22Rv1 (cell line): ENCODE data around the gene ERVMER34-1.

Experiments
- H3K27ac ChIP-seq: fragments of 450-650 bp; 2 replicates; pipeline ENCODE4 v1.5.1; 2017
- CTCF ChIP-seq: fragments of 450-650 bp; IDR thresholded peaks from 2 replicates; pipeline ENCODE4 v1.5.1; 2017; ENCODE audit warnings: mild to moderate bottlenecking
- ZFX ChIP-seq: fragments of 450-650 bp; IDR thresholded peaks from 2 replicates; pipeline ENCODE4 v1.6.1; 2017; ENCODE audit warnings: antibody characterized with exemption, borderline replicate concordance

Gene ERVMER34-1

DNA sequence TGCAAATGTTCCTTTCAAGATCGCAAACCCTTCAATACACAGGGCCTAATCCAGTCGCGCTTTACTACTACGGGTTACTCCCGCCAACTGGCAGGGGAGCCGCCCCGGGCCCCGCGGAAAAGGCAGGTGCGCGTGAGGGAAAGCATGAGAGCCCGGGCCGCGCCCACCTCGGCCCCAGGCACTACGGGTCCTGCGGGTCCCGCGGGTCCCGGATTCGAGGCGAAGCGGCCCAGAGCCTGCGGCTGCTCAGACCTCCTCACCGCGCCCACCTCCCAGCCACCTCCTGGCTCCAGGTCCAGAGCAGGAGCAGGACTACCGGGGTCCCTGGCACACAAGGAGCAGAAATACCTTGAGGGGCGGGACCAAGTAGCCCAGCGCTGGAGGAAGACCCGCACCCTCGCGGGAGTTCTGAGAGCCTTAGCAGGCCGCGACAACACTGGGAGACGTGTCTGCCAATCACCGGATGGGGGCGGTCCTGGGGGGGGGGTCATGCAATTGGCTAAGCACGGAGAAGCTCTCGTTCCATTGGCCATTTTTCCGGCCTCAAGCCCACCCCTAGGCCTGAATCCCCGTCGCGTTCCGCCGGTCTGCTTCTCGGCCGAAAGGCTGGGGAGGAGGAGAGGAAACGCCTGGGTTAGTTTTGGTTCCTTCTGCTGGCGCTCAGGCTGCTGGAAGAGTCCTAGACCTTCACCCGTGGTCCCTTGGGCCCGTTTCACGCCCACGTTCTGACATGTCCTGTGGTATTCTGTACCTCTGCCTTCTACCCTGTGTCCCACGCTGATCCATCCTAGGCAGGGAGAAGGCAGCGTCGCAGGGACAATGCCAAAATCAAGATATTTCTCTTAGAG, 29.0 kb downstream of the ERVMER34-1 start:
- TF ChIP-seq ZFX (no peak), CTCF (no peak)
- peak overlapping the region; percentile 63 for H3K27ac ChIP-seq

DNA sequence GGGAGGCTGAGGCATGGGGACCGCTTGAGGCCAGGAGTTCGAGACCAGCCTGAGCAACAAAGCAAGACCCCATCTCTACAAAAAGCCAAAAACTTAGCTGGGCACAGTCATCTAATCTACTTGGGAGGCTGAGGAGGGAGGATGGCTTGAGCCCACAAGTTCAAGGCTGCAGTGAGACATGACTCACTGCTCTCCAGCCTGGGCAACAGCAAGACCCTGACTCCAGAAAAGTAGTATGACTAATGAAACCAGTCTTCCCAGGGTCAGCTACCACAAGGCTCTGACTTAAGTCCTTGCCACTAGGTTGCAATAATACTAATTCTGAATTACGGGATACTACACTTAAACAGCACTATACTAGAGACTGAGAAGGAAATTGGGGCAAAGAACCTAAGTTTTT, 33.1 kb downstream of the ERVMER34-1 start:
- no peak for TF ChIP-seq CTCF
- no peak for TF ChIP-seq ZFX
- H3K27ac ChIP-seq, result peak overlapping the region; percentile 89

DNA sequence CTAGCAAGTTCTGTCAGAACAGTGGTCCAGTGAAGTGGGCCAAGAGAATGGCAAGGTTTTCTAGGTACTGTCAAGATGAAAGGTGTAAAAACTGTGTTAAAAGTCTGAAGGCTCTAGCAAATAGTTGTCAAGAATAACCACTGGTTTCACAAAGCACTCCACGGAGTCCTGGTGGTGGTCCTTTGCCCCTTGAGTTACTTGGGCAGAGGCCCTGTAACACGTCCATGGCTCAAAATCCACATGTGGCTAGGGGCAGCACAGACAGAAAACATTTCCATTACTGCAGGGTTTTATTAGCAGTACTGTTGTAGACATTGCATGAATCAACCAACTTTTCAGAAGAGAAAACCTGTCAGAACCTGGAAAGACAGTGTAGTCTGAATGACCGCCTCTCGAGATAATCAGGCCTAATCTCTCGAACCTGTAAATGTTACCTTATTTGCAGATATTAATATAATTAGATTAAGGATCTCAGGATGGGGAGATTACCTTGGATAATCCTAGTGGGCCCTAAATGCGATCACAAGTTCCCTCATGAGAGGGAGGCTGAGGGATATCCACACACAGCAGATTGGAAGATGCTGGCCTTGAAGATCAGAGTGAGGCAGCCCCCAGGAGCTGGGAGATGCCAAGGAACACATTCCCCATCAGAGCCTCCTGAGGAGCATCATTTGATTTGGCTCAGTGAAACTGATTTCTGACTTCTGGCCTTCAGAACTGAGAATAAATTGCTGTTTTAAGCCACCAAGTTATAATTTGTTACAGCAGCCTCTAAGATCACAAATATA, 34.7 kb downstream of the ERVMER34-1 start:
- H3K27ac ChIP-seq, result peak overlapping the region; percentile 89; the same call in 1 of the 2 replicates

DNA sequence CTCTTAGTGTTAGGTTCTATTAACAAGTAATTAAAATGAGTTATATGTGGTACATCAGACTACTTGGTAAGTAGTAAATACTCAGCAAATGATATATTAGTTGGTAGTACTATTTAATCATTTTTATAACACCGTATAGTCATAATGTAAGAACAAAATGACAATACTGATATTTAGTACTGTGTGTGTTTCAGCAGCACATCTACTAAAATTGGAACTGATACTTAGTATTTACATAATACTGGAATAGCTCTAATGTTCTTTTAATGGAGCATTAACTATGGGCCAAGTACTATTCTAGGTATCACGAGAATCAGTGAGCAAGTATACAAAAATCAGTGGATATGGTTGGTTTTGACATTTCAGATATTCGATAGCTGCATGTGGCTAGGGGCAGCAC, 35.3 kb downstream of the ERVMER34-1 start:
- H3K27ac ChIP-seq, result peak overlapping the region; percentile 89; the same call in 1 of the 2 replicates

More for the DNA sequence above, 34.7 kb downstream of the ERVMER34-1 start:
- TF ChIP-seq ZFX (no peak), CTCF (no peak)

DNA sequence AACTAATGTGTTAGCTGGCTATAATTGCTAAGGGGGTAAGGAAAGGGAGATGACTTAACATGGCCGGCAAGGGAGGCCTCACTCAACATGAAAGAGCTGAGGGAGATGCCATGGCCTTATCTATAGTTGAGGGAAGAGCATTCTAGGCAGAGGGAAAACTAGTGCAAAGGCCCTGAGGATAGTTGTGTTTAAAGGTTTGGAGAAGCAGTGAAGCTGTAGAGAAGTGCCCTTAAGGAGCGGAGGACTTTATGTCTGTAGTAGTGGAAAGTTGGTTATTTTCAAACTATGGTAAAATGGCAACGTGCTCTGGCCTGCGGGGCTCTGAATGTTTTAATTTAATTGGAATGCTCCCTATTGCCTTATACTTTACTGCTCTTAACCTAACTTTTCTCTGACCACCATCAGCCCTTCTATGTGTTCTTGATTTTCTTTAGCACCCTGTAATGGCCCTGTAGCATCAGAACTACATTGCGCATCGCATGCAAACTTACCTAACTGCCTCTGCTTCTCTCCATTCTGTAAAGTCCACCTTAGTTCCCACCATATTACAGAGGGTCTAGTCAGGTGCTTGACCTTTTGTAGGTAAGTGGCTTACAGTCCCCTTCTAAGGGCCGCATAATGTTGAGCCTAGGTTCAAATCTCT, 35.8 kb downstream of the ERVMER34-1 start:
- TF ChIP-seq CTCF (no peak), ZFX (no peak)
- peak overlapping the region; percentile 89 for H3K27ac ChIP-seq

More for the DNA sequence above, 35.3 kb downstream of the ERVMER34-1 start:
- no peak for TF ChIP-seq ZFX

GRCh38 chr4:52714597-52715254, 36.5 kb downstream of the ERVMER34-1 start:
- TF ChIP-seq CTCF (no peak), ZFX (no peak)
- H3K27ac ChIP-seq, result peak overlapping the region; percentile 89

DNA sequence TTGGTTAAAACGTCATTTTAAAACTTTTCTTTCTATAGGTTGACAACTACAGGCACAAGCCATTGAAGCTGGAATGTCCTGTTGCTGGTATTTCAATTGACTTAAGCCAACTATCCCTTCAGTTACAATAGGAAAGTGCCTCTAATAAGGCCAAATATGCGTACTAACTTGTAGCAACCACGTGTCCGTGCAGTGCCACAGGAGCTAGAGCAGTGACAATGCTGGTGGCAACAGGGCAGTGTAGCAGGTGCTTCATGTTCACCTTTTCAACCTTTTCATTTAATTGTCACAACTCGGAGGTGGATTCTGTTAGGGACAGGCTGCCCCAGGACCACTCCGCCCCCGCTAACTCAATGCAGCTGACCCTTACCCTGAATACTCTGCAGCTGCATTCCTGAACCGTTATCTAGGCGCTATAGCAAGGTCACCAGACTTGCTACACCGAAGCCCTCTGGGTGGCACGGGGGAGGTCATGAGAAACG, 37.7 kb downstream of the ERVMER34-1 start:
- TF ChIP-seq ZFX, result no peak
- TF ChIP-seq CTCF, result no peak
- H3K27ac ChIP-seq, result peak overlapping the region; percentile 89
